NCI-H2081 treated with DMSO at 0.1 percent for 48 hours (cell line): ENCODE data around the gene CEP43.

Experiments used
- DNase-seq: peaks from one replicate; lab custom pipeline; 2025; lab: John Stamatoyannopoulos, UW

Gene CEP43

DNA sequence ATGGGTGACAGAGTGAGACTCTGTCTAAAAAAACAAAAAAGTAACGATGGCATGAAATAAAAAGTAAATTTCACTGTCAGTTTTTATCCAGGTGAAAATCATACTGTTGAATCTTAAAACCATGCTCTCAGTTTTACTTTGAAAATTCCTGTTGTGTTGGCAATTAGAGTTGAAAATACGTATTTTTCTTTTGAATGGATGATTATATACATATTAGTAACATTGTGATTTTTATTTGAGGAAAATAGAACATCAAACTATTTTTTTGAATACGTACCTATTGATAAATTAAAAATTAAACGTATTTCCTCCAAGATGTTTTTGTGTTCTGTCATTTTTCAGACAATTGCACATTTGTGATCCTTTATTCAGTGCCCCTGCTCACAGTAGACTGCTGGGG is 14.7 kb downstream of the CEP43 start:
- DNase-seq = no peak

DNA sequence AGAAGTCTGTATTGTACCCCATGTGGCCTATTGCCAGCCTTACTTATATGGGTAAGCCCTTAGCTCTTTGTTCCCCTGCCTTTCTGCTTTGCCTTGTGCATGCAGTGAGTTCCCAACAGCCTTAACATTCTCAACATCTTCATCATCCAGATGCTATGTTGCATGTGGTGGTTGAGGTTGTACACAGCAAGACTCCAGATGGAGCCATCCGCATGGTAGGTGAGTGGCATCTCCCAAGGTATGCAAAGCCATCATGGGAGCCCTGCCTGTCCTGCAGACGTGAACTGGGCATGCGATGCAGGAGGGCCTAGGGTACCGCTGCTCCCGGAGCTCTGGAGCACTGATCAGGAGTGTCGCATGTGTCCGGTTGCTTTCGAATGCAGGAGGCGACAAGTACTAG is 16.1 kb downstream of the CEP43 start:
- no peak for DNase-seq

DNA sequence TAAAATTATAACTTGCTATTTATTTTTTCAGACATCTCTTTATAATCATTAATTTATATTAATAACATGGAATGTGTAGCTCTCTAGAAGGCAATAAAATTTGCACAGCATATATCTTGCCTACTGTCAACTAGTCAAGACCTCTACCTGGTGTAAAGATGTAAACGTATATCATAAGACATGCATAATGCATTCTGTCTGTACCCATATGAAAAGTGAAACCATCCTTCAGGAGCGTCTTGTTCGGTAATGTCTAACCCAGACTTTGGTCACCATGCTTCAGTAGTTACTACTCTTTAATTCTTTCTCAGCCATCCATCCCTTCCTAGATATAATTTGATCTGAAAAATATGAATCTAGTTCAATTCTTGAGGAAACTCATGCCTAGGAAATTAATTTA is 21.0 kb downstream of the CEP43 start:
- no peak for DNase-seq

DNA sequence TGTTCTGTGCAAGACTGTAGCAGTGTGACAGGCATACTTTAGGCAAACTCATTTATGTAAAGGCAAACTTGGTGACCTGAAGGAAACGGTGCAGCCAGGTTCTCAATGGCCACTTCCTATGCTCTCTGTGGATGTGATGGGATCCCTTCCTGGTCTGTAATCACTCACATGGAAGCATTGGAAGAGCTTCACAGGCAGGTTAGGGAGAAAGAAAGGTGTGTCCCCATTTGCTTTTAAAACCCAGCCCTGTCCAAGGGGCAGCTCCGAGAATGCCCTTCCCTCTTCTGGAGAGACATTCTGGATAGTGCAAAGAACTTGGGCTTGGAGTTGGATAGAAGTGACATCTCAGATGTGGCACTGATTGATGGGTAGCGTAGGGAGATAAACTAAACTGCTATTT is 28.1 kb downstream of the CEP43 start:
- DNase-seq = no peak

DNA sequence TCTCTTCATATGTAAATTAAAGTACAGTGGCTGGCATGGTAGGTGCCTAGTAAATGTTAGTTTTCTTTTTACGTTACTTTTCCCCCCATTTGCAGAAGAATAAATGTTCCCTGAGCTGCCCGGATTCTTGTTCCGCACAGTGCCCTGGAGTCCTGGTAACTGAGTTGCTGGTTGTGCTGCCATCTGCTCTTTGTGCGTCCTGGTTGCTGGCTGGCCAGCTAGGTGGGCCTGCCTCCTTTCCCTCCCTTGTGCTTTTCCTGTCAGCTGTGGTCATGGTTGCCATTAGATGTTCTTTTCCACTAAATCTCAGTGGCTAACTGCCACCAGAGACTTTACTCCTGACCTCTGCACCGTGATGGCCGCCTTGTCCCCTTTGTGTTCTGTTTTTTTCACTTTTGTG is 28.6 kb downstream of the CEP43 start:
- DNase-seq = no peak

DNA sequence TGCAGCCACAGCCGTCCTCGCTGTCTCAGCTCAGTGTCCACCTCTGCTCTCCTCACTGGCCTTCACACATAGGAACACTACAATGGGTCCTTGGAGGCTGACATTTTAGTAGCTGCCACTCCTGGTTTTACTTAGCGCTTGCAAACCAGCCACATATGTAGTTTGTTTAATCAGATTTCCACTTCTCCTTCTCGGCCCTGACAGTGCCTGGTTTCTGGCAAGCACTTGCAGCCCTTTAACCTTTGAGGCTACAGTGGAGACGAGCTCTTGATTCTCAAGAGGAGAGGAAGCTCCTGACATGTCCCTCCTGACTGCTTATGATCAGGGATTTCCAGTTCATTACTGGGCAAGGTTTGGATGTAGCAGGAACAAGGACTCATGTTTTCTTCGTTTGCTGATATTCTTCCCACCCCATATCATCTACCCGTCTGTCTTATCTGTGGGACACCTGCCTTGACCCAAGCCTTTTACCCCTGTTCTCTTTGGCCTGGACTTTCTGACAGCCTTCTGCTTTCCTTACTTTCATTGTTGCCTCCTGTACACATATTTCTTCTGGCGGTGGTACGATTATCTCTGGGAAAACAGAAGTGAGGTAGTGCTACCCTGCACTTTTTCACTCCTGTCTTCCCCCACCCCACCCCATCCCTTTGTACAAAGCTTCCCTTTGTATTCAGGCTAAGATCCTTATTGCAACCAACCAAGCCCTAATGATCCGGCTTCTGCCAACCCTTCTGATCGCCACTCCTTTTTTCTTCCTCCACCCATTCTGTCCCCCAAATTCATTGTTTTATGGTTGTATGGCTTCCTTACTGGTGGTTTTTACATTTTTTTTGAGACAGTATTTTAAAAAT is 31.2 kb downstream of the CEP43 start:
- DNase-seq = no peak

DNA sequence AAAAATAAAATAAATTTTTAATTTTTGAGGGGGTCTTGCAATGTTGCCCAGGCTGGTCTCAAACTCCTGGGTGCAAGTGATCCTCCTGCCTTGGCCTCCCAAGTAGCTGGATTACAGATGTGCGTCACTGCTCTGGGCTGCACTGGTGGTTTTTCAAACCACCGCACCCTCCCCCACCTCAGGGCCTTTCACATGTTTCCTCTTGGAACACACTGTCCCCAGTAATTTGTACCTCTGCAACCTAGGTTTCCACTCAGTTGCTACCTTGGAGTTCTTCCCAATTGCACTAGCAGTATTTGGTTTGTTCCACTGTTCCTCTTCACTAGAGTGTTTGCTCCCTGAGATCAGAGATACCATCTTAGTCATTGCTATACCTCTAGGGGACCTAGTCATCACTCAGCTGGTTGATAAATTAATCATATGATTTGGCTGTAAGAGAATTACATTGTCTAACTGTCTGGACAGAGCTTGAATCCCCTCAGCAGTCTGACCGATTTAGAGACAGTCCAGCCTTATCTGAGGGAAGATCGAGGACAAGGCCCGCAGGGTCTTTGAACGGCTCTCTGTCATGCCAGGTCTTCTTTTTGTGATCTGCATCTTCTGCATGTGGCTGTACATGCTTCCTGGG is 32.0 kb downstream of the CEP43 start:
- DNase-seq = no peak

DNA sequence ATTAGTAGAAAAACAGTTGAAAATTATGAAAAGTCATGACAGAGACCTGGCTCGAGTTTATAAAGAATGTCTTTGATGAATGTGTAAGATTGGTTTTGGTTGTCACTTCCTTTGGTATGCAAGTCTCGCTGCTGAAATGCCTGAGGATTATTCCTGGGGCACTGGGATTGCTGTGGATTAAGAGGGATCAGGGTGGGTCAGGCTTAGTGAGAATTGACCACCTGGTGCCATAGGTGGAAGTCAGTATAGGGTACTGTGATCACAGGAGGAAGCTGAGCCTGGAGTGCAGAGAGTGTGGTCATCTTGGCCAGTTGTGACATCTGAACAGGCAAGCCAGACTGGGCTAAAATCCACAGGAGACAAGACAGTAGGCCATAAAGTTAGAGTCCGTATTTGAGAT is 34.9 kb downstream of the CEP43 start:
- no peak for DNase-seq

DNA sequence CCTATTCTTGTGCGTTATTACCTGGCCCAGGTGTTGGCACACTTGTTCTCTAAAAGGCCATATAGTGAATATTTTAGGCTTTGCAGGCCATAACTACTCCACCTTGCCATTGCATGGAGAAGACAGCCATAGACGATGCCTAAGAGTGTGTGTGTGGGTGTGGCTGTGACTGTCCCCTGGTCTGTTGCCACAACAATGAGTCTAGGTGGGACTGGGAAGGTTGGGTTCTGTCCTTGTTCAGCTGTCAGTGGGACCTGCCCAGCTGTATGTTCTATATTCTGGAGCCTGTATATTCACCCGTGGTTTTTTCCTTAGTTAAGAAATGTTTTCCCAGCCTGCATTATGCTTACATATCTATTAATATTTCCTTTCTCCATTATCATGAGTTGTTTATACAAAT is 38.6 kb downstream of the CEP43 start:
- DNase-seq = no peak

DNA sequence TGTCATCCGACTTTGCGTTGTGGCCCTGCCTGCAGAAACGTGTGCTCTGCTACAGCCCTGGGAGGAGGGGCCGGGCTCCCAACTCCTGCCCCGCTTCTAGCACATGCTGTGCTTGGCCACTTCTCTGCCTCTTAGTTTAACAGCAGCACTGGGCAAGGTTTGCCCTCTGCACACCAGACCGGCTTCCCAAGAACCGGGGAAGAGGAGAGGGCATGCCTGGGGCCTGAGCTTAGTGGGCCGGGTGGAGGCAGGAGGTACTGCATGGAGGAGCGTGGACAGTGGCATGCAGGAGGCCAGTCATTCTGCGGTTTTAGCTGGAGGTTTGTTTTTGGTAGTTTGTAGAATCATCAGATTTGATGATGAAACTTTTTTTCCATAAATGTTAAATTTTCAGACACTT is 45.5 kb downstream of the CEP43 start:
- DNase-seq = no peak

DNA sequence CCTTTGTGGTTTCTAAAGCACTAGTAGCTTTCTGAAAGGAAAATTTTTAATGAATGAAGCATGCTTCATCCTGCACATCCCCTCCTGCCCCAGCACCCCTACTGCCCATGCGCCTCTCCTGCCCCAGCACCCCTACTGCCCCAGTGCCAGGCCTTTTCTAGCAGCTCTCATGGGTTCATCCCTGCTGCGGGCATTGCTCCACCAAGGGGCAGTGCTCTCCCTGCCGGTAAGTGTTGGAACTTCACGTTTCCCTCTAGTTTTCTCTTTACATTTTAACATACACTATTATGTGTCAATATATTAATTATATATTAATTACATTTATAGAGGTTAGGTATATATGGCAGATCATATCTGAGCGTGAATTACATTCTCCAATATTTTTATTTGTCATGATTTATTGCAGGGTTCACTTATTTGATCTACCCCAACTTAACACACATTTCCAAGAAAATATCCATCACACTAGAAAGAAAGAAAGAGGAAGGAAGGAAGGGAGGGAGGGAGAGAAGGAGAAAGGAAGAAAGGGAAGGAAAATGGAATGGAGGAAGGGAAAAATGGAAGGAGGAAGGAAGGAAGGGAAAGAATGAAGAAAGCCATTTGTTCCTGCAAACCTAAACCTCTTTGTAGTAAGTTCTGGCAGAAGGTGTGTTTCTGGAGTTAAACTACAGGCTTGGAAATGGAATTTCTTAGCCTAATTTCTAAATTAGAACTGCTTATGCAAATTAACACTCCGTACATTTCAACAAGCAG is 46.8 kb downstream of the CEP43 start:
- no peak for DNase-seq

DNA sequence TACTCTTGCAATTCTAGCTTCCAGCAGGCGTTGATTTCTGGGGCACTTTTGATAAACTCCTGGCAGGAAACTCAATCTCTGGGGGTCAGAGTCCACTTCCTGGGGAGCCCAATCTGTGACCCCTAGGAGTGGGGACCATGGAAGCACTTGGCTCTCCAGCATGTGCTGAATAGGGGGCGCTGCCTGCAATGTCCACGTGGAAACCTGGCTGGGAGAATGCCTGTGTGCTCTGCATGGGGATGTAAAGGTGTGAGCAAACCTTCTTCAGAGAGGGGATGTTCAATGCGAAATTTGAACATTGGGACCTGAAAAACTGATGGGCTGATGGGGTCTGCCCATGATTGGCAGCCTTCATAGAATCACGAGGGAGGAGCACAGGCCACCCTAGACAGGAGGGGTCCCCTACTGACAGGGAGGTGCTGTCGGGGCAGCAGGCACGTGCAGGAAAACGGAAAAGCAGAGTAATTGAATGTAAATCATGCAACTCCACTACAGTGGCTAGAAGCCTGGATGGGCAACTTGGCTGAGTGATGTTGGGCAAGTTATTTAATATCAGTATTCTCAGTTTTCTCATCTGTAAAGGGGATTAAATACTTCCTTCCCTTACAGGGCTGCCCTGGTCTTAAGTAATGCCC is 47.8 kb downstream of the CEP43 start:
- DNase-seq = no peak

DNA sequence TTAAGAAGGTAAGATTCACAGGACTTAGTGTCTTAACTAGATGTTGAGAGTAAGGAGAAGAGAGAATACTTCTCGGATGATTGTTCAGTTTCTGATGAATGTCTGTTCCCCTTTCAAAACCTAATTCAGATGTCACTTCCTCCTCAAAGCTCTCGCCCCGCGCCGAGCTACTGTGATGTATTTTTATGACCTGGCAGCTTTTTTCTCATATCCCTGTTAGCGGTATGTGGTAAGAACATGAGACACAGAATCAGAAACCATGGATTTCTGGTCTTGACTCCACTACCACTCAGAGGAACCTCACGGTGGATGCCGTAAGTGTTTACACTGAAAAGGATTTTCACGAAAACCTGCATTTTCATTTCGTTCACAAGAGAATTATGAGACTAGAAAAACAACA is 48.4 kb downstream of the CEP43 start:
- DNase-seq = no peak
